Measurements from ENCODE around the gene C19orf47. TPM values are rescaled to one million over a fixed set of nuclear protein-coding genes. Genes with fewer than 3 reads are reported as not detected.

Gene C19orf47
- polyA plus RNA-seq, 4 donors = 5.1 to 13.2 (median 7.4) TPM

DNA sequence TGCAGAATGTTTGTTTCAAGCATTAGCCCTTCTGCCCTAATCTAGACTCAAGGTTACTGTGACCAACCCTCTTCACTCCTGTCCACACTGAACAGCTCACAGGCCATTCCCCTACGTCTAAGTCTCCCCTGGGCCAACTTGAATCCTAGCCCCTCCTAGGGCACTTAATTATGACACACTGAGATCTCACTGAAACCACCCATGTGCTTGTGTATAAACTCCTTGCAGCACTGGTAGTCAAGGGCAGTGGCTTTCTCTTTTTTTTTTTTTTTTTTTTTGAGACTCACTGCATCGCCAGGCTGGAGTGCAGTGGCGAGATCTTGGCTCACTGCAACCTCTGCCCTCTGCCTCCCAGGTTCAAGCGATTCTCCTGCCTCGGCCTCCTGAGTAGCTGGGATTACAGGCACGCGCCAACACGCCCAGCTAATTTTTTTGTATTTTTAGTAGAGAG, 61.2 kb downstream of the C19orf47 start:
- Histone ChIP-seq H3K9me3 (ENCODE audit: control insufficient read depth in 2 of 2, insufficient read depth in 1 of 2, low read depth in 1 of 2, low read length in 1 of 2) (no peaks in the 10 kb centered on the region), H3K27ac (ENCODE audit: low read depth in 1 of 3, low read length in 2 of 3) (peak overlapping the region in 2 of 3 donors; percentile 7 to 89), H3K27me3 (ENCODE audit: control insufficient read depth in 3 of 3, insufficient read depth in 3 of 3, low read length in 3 of 3) (no peaks in the 10 kb centered on the region), H3K36me3 (ENCODE audit: control insufficient read depth in 3 of 3, insufficient read depth in 2 of 3, low read depth in 1 of 3, low read length in 3 of 3) (peaks cover 0 to 14% (median 0%) of the 10 kb centered on the region in 3 donors), H3K4me1 (ENCODE audit: control insufficient read depth in 3 of 3, insufficient read depth in 2 of 3, low read depth in 1 of 3, low read length in 2 of 3) (peaks cover 0 to 14% (median 14%) of the 10 kb centered on the region in 3 donors), H3K4me3 (ENCODE audit: low read depth in 1 of 3, low read length in 3 of 3) (no peak overlapping the region)
- no peak for DNase-seq
- no peak for FAIRE-seq
- WGBS, 3 donors = 86 to 88% (median 86%) methylated on average over 7 to 8 of the region's 8 CpGs

DNA sequence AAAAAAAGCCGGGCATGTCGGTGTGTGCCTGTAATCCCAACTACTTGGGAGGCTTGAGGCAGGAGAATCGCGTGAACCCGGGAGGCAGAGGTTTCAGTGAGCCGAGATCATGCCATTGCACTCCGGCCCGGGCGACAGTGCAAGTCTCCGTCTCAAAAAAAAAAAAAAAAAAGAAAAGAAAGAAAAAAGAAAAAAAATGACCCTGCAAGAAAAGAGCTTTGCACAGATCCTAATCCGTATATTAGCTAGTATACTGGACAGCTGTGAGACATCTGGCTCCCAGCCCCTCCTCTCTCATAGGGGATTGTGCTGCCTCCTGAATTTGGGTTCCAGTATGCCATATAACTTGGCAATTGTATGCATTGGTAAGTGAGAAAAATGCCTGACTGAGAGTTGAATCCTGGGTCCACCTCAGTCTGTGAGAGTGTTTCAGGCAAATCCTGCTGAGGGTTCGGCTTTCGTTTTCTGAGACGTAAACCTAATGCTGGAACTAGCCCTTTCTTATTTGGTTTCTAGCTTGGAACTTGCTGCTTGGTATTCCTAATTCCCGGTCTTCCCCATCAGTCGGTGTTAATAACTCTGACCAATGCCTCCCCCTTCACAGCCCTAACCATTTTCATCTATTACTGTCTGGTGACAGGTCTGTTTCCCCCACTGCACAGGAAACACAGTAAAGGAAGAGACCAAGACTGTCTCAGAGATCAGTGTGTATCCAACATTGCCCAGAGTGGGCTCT, 61.8 kb downstream of the C19orf47 start:
- WGBS, 3 donors = 64 to 93% (median 92%) methylated on average over 16 of the region's 16 CpGs
- H3K4me3 ChIP-seq (ENCODE audit: low read depth in 1 of 3, low read length in 3 of 3) = no peak overlapping the region
- peaks cover 0 to 18% (median 0%) of the 10 kb centered on the region in 3 donors for H3K36me3 ChIP-seq (ENCODE audit: control insufficient read depth in 3 of 3, insufficient read depth in 2 of 3, low read depth in 1 of 3, low read length in 3 of 3)
- no peaks in the 10 kb centered on the region for H3K27me3 ChIP-seq (ENCODE audit: control insufficient read depth in 3 of 3, insufficient read depth in 3 of 3, low read length in 3 of 3)
- peak overlapping the region in 2 of 3 donors; percentile 7 to 89 for H3K27ac ChIP-seq (ENCODE audit: low read depth in 1 of 3, low read length in 2 of 3)
- peaks cover 0 to 18% (median 15%) of the 10 kb centered on the region in 3 donors for H3K4me1 ChIP-seq (ENCODE audit: control insufficient read depth in 3 of 3, insufficient read depth in 2 of 3, low read depth in 1 of 3, low read length in 2 of 3)
- FAIRE-seq (no peak), DNase-seq (no peak)
- H3K9me3 ChIP-seq (ENCODE audit: control insufficient read depth in 2 of 2, insufficient read depth in 1 of 2, low read depth in 1 of 2, low read length in 1 of 2) = no peaks in the 10 kb centered on the region

DNA sequence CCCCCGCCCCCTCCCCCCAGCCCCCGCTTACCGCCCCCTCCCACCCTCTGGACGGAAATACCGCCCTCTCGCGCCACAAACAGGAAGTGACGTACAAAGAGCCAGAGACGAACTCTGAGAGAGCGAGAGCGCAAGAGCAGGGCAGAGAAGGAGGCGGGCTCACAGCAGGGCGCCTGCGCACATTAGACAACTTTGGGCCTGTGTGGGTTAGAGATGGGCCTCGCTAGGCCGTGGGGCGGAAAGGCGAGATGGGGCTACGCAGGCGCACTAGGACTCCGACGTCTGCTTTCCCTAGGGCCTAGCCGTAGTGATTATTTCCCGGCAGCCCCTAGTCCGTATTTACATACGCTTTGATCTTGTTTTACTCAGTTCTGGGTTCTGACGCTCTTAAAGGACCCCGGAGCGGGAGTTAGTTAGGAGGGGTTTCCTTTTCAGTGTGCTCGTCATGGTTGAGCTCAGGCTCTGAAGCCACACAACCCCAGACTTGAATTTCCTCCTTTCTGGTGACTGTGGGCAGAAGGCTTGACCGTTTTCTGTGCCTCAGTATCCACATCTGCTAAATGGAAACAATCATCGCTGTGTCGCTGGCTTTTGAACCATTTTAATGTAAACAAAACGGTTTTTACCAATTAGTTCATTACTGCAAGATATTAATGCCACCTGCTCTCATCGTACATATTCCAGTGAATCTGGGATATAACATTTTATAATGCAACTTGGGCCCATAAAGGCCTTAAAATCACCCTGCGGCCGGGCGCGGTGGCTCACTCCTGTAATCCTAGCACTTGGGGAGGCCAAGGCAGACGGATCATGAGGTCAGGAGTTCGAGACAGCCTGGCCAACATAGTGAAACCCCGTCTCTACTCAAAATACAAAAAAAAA, 62.6 kb downstream of the C19orf47 start:
- no peaks in the 10 kb centered on the region for H3K9me3 ChIP-seq (ENCODE audit: control insufficient read depth in 2 of 2, insufficient read depth in 1 of 2, low read depth in 1 of 2, low read length in 1 of 2)
- peak overlapping the region; percentile 87 to 94 (median 88) for H3K4me3 ChIP-seq (ENCODE audit: low read depth in 1 of 3, low read length in 3 of 3)
- no peaks in the 10 kb centered on the region for H3K27me3 ChIP-seq (ENCODE audit: control insufficient read depth in 3 of 3, insufficient read depth in 3 of 3, low read length in 3 of 3)
- H3K4me1 ChIP-seq (ENCODE audit: control insufficient read depth in 3 of 3, insufficient read depth in 2 of 3, low read depth in 1 of 3, low read length in 2 of 3) = peaks cover 0 to 26% (median 15%) of the 10 kb centered on the region in 3 donors
- peak overlapping the region; percentile 89 to 99 (median 94) for H3K27ac ChIP-seq (ENCODE audit: low read depth in 1 of 3, low read length in 2 of 3)
- FAIRE-seq (no peak), DNase-seq (peak; percentile 100)
- 12 to 18% (median 14%) methylated on average over 39 to 42 of the region's 42 CpGs for WGBS, 3 donors
- peaks cover 0 to 18% (median 0%) of the 10 kb centered on the region in 3 donors for H3K36me3 ChIP-seq (ENCODE audit: control insufficient read depth in 3 of 3, insufficient read depth in 2 of 3, low read depth in 1 of 3, low read length in 3 of 3)

DNA sequence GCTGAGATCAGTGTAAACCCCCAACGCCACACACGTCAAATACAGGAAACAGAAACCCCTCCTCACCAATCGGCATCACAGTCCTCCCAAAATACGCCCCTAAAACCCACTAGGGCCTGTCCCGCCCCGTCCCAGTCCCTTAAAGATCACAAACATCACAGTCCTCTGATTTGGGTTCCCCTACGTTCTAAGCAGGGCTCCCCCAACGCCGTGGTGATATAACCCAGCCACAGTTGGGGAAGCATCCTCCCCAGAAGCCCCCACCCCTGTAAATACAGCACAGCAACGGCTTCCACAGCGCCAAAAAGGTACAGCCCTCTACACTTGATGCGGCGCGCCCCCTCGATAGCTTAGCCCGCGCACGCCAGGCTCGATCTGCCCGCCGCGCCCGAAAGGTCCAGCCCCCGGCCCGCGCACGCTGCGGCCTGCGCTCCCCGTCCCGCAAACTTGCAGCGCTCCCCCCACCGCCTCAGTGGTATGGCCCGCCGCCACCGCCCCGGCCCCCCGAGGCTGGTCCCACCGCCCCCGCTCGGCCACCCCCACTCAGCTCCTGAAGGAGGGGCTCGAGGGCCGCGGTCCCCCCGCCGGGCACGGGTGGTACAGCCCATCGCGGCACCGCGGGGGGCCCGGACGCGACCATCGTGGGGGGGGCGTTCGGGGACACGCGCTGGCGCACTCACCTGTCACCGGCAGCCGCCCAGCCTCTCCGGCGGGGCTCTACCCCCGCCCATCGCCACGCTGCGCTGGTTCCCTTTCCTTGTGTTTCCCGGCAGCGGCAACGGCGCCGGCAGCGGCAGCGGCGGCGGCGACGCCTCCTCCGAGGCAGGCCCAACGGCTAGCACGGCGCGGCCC, 63.5 kb downstream of the C19orf47 start, which contains the start of gene AKT2:
TSS of gene AKT2 (minus strand) at position 845 of the 852 bp plus-strand sequence. CDS start 20,078 bp downstream, outside the sequence.
- Histone ChIP-seq H3K4me1 (ENCODE audit: control insufficient read depth in 3 of 3, insufficient read depth in 2 of 3, low read depth in 1 of 3, low read length in 2 of 3) (peaks cover under 1 to 34% (median 18%) of the 10 kb centered on the region in 3 donors), H3K27me3 (ENCODE audit: control insufficient read depth in 3 of 3, insufficient read depth in 3 of 3, low read length in 3 of 3) (no peaks in the 10 kb centered on the region), H3K27ac (ENCODE audit: low read depth in 1 of 3, low read length in 2 of 3) (peak within 1 kb of the TSS; percentile 89 to 99 (median 94)), H3K9me3 (ENCODE audit: control insufficient read depth in 2 of 2, insufficient read depth in 1 of 2, low read depth in 1 of 2, low read length in 1 of 2) (no peaks in the 10 kb centered on the region), H3K4me3 (ENCODE audit: low read depth in 1 of 3, low read length in 3 of 3) (peak within 1 kb of the TSS; percentile 87 to 94 (median 88)), H3K36me3 (ENCODE audit: control insufficient read depth in 3 of 3, insufficient read depth in 2 of 3, low read depth in 1 of 3, low read length in 3 of 3) (peaks cover 0 to 21% (median 0%) of the 10 kb centered on the region in 3 donors)
- DNase-seq (no peak), FAIRE-seq (no peak)
- WGBS, 3 donors = 1 to 2% (median 2%) methylated on average over 48 to 84 of the region's 84 CpGs

DNA sequence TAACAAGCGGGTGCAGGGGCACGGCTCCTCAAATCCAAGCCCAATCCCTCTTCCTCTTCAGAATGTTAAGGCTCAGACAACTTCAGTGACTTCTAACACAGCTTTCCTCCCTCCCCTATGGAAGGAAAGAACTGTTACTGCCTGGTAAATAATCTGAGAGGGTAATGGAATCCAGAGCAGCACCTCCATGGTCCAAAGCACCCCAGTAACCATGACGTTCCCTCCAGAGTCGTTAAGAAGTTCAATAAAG, 64.0 kb downstream of the C19orf47 start:
- Histone ChIP-seq H3K4me3 (ENCODE audit: low read depth in 1 of 3, low read length in 3 of 3) (peak overlapping the region; percentile 87 to 94 (median 88)), H3K27ac (ENCODE audit: low read depth in 1 of 3, low read length in 2 of 3) (peak overlapping the region; percentile 77 to 94 (median 85)), H3K9me3 (ENCODE audit: control insufficient read depth in 2 of 2, insufficient read depth in 1 of 2, low read depth in 1 of 2, low read length in 1 of 2) (no peaks in the 10 kb centered on the region), H3K27me3 (ENCODE audit: control insufficient read depth in 3 of 3, insufficient read depth in 3 of 3, low read length in 3 of 3) (no peaks in the 10 kb centered on the region), H3K36me3 (ENCODE audit: control insufficient read depth in 3 of 3, insufficient read depth in 2 of 3, low read depth in 1 of 3, low read length in 3 of 3) (peaks cover 0 to 24% (median 0%) of the 10 kb centered on the region in 3 donors), H3K4me1 (ENCODE audit: control insufficient read depth in 3 of 3, insufficient read depth in 2 of 3, low read depth in 1 of 3, low read length in 2 of 3) (peaks cover 3 to 40% (median 20%) of the 10 kb centered on the region in 3 donors)
- DNase-seq (peak in 1 of 2 donors; percentile 15), FAIRE-seq (no peak)
- 2 to 6% (median 4%) methylated on average over 4 of the region's 4 CpGs for WGBS, 3 donors

- Histone ChIP-seq H3K36me3 (ENCODE audit: control insufficient read depth in 3 of 3, insufficient read depth in 2 of 3, low read depth in 1 of 3, low read length in 3 of 3) (peaks cover 0 to 28% (median 0%) of the 10 kb centered on the region in 3 donors), H3K27ac (ENCODE audit: low read depth in 1 of 3, low read length in 2 of 3) (peak overlapping the region; percentile 77 to 94 (median 85)), H3K4me1 (ENCODE audit: control insufficient read depth in 3 of 3, insufficient read depth in 2 of 3, low read depth in 1 of 3, low read length in 2 of 3) (peaks cover 3 to 45% (median 20%) of the 10 kb centered on the region in 3 donors), H3K9me3 (ENCODE audit: control insufficient read depth in 2 of 2, insufficient read depth in 1 of 2, low read depth in 1 of 2, low read length in 1 of 2) (no peaks in the 10 kb centered on the region), H3K27me3 (ENCODE audit: control insufficient read depth in 3 of 3, insufficient read depth in 3 of 3, low read length in 3 of 3) (no peaks in the 10 kb centered on the region), H3K4me3 (ENCODE audit: low read depth in 1 of 3, low read length in 3 of 3) (peak overlapping the region in 2 of 3 donors; percentile 87 to 88)
- 33 to 40% (median 35%) methylated on average over 12 of the region's 12 CpGs for WGBS, 3 donors
- FAIRE-seq (no peak), DNase-seq (peak; percentile 16 to 51)
These were observed 64.6 kb downstream of the C19orf47 start for GRCh38 chr19:40283414-40284250.

DNA sequence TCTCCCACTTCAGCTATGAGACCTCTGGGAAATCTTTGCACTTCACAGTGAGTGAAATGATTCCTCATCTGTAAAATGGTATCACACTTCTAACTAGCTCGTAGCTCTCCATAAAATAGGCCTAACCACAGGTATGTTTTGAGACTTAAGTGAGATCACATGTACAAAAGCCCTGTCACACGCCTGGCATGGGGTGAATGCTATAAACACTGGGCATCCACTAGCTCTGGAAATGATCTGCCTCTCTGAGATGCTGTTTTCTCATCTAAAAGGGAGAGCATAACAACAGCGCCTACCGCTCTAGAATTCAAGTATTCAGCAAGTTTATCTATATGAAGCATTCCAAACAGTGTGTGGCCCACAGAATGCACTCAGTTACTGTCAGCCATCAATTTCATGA, 65.3 kb downstream of the C19orf47 start:
- H3K4me1 ChIP-seq (ENCODE audit: control insufficient read depth in 3 of 3, insufficient read depth in 2 of 3, low read depth in 1 of 3, low read length in 2 of 3) = peaks cover 3 to 53% (median 20%) of the 10 kb centered on the region in 3 donors

More for the DNA sequence above, 65.3 kb downstream of the C19orf47 start:
- FAIRE-seq (no peak), DNase-seq (no peak)
- Histone ChIP-seq H3K9me3 (ENCODE audit: control insufficient read depth in 2 of 2, insufficient read depth in 1 of 2, low read depth in 1 of 2, low read length in 1 of 2) (no peaks in the 10 kb centered on the region), H3K27ac (ENCODE audit: low read depth in 1 of 3, low read length in 2 of 3) (peak overlapping the region in 1 of 3 donors; percentile 35), H3K36me3 (ENCODE audit: control insufficient read depth in 3 of 3, insufficient read depth in 2 of 3, low read depth in 1 of 3, low read length in 3 of 3) (peaks cover 0 to 34% (median 0%) of the 10 kb centered on the region in 3 donors), H3K4me3 (ENCODE audit: low read depth in 1 of 3, low read length in 3 of 3) (peak overlapping the region in 1 of 3 donors; percentile 88), H3K27me3 (ENCODE audit: control insufficient read depth in 3 of 3, insufficient read depth in 3 of 3, low read length in 3 of 3) (no peaks in the 10 kb centered on the region)
- WGBS, 3 donors = 61 to 71% (median 63%) methylated on average over 4 of the region's 4 CpGs

All from small intestine (tissue), 7 donors.